Amygdala (tissue), 56 donors: ENCODE results near the gene NEK5.
"Not testable (repeated sequence)": the region's sequence is repeated elsewhere in the genome, so short reads cannot be mapped to it uniquely, and the experiment has no call there.

Source experiments
- DNase-seq, 56 donors: peaks; one replicate each; lab custom pipeline; 2025; lab: John Stamatoyannopoulos, UW

NEK5 gene

DNA sequence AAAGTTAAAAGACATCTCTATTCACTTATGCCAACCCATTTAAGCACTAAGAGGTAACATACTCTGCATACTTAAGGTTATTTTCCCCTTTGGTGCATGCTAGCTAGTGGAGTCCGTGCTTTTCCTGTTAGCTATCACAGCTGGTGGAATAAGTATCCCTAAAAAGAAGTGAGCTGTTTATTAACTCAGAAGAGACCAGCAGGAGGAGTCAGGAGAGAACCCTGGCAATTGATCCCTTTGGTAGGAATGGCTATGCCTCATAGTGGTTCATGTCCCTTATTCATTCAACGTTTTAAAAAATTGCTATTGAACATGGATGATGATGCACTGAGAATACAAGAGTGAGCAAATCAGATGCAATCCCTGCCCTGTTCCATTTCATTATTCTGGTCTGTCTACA, 12.4 kb upstream of the NEK5 start:
- no peak for DNase-seq

GRCh38 chr13:52137489-52137888, 8.6 kb upstream of the NEK5 start:
- DNase-seq: no peak

DNA sequence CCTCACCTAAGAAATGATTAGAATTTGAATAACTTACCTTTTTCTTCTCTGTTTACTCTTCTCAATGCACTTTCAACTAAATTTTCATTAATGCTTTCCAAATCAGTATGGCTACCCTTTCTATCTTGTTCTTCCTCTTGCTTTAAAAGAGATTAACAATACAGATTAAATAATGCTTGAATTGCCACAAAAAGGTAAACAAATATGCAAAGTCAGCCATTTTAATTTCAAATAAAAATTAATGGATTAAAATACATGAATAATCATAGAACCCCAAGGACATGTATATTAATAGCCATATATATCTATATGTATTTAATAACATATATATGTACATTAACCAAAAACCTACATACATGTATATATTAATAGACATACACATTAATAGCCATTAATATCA, 7.9 kb upstream of the NEK5 start:
- DNase-seq: no peak

- DNase-seq: no peak
Measured at GRCh38 chr13:52130641-52131040, 1.8 kb upstream of the NEK5 start.

DNA sequence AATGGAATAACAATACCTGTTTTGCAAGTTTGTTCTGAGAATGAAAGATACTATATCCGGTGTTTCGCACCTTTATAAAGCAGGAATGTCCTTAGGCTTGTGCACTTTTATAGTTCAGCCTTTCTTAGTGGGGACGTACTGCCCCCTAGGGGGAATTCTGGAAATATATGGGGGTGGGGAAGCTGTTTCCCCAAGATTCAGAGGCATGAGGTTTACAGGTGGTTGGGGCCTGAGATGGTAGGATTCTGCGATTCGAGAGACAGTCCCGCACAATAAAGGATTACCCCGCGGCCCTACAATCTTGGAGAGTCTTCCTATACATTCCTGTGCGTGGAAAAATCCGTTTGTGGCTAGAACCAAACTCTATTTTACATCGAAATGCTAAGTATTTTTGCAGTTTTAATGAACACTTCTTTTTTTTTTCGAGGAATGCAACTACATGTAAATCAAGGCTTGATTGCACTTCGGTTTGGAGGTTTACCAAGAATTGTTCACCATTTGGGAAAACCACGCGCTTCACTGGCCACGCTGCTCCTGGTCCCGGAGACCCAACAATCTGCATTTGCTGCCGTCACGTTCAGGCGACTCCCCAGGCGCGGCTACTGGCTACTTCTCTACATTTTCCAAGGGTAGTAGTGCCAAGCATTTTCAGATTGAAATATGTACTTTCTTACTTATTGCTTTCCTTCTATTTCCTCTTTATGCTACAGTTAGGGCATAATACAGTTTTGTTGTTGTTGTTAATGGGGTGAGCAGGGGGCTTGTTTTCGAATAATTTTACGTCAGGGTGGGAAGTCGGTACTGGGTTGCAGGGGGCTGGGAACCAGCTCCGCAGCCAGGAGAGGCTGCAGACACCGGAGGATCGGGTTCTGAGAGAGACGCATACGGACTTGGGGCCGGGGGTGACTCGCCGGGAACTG, 830 bp downstream of the NEK5 start:
- DNase-seq: peak in 42 of 56 donors; percentile 1 to 72 (median 24)

DNA sequence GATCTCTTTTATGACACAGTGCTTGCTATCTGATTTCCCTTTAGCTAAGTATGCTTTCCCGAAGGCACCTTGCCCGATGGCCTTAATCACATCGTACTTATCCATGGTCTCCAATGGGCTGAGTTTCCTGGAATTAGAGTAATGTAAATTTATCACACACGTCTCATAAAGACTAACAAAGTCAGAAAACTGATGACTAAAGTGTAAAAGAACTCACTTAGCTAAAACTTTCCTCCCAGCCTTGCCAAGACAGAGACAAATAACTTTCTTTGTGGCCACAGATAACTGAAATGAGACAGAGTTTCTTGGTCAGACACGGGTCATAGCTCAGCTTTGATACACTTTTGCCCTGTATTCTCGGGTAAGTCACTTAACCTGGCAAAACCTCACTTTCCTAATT, 1.5 kb downstream of the NEK5 start:
- no peak for DNase-seq

DNA sequence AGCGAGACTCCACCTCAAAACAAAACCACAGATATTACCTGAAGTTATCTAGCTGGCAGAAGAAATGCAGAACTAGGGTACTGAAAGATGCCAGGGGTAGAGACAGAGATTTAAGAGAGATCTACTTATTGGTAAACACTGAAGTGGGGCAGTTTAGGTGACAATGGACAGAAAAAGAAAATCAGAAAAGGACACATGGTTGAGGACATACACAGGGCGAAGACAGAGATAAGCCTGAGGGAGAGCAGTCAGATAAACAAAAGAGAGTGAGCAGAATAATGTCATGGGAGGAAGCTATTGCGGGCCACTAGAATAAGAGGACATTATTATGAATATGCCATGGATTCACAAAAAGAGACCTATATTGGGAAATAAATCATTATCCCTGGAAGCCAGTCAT, 3.3 kb downstream of the NEK5 start:
- no peak for DNase-seq

- no peak for DNase-seq
Measured at GRCh38 chr13:52118595-52118994, 10.3 kb downstream of the NEK5 start.

DNA sequence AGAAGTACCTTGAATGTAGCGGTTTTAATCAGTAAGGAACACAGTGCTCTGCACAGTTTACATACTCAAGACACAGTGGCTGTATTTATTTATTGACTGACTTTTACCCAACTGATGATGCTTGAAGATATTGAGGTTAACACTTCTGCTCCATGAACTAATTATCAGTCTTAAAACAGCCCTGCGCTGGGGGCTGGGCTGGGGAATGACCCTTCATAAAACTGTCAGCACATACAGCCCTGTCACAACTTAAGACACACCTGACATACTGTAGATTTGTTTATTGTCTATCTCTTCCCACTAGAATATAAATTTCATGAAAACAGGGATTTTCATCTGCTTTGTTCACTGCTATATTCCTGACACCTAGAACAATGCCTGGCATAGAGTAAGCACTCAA, 10.8 kb downstream of the NEK5 start:
- no peak for DNase-seq

DNA sequence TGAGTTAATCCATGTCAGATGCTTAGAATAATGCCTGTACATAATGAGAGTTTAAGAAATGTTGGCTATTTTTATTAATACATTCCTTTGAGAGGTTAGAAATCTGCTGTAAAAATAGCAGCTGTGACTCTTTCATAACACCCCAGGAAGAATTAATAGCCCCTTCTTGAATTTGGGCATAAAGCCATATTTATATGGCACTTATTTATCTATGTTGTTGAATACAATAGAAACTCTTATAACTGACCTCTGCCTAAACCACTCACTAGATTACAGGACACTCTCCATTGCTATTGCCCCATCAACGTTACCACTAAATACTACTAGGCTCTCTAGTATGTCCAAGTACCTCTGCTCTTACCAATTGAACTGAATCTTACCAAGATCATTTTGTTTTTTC, 16.3 kb downstream of the NEK5 start:
- DNase-seq: no peak

DNA sequence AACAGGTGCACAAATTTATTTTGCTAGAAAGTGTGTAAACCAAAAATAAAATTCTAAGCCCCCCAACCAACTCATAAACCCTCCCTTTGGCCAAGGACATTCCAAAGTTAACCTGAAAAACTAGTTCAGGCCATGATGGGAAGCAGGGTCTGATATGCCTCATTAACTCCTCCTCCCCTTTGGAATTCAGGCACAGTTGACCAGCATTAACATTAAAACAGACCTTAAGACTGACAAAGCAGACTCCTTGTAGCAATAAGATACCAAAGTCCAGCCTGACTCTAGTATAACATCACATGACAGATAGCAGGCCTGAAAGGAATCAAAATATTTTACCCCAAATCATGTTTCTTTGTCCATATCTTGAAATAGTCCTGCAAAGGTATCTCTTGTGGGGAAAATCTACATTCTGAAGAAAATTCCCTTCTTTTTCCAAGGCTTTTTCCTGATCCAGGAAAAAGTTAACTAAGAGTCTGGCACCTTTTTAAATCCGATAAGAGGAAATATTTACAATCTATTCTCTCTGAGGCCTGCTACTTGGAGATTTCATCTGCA, 19.7 kb downstream of the NEK5 start:
- DNase-seq: no peak

DNA sequence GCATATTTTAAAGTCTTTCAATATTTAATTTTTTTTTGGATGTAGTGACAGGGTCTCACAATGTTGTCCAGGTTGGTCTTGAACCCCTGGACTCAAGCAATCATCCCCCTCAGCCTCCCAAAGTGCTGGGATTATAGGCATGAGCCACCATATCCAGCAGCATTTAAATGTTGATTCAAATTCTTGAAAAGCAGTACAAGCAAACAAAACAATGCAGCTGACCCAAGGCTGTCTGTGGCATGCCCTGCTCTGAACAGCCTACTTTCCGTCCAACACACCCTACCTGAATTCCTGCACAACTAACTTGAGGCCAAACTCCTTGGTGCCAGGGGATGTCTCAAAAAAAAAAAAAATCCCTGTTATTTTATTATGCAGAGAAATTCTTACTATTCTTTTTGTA, 23.0 kb downstream of the NEK5 start:
- DNase-seq: no peak

DNA sequence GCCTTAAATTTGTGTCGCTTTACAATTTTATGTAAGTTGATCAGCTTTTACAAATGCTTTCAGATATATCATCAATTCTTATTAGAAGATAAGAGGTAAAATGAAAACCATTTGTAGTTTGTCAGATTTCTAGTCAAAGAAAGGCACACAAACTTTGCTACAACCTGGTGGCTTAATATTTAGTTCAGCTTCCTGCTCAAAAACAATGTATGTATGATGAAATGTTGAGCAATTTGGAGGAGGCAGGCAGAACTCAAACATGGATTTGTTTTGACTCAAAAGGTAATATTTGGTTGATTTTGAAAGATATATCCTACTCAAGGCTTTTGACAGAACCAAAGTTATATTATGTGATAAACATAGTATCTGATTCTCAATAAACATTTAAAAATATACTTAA, 24.2 kb downstream of the NEK5 start:
- no peak for DNase-seq

DNA sequence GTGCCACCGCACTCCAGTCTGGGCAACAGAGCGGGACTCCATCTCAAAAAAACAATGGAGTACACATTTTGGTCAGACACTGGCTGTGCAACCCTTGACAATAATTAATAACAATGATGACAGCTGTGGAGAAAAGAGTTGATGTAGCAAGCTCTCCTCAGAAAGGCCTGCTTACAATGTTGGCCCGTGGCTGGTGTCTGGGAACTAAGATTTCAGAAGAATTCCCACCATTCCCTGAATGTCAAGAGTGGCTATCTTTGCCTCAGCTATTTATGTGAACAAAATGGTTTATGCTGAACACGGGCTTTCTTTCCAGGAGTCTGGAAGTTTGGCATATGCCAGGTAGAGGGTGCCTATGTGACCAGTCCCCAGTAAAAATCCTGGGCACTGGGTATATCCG, 25.5 kb downstream of the NEK5 start:
- DNase-seq: no peak

DNA sequence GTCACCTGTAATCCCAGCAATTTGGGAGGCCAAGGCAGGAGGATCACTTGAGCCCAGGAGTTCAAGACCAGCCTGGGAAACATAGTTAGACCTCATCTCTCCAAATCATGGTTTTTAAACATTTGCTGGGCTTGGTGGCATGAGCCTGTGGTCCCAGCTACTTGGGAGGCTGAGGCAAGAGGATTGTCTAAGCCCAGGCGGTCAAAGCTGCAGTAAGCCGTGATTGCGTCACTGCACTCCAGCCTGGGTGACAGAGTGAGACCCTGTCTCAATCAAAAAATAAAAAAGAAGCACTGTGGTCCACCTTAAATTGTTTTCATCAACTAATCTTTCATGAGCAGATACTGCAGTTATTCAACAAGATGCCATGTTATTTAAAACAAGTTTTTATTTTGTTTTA, 26.4 kb downstream of the NEK5 start:
- DNase-seq: not testable (repeated sequence)

DNA sequence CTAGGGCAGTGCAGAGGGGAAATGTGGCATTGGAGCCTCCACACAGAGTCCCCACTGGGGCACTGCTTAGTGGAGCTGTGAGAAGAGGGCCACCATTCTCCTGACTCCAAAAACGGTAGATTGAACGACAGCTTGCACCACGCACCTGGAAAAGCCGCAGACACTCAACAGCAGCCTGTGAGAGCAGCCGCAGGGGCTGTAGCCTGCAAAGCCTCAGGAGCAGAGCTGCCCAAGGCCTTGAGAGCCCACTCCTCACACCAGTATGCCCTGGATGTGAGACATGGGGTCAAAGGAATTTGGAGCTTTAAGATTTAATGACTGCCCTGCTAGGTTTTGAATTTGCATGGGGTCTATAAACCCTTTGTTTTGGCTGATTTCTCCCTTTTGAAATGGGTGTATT, 31.7 kb downstream of the NEK5 start:
- DNase-seq: no peak

GRCh38 chr13:52096748-52097147, 32.1 kb downstream of the NEK5 start:
- DNase-seq: no peak

- DNase-seq: no peak
Measured at GRCh38 chr13:52096062-52096461, 32.8 kb downstream of the NEK5 start.

- no peak for DNase-seq
Measured at GRCh38 chr13:52092087-52092486, 36.8 kb downstream of the NEK5 start.

DNA sequence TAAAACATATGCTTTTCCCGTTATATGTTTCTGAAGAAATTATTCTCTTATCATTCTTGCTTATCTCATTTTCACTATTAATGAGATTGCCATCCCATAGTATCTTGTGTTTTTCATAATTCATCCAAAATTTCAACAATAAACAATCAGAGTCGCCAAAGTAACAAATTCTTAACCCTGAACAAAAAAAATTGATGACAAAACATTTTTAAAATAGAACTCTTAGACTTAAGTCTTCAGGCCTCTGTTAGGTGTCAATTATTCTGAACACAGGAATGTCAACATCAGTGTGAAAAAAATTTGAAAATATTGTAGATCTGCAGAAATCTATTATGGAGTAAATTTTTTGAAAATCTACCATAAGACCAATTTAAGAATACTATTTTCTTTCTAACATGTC, 37.4 kb downstream of the NEK5 start:
- no peak for DNase-seq

- DNase-seq: peak in 1 of 56 donors; percentile 7
Measured at GRCh38 chr13:52085421-52085820, 43.5 kb downstream of the NEK5 start.

GRCh38 chr13:52084981-52085380, 43.9 kb downstream of the NEK5 start:
- not testable (repeated sequence) for DNase-seq
